Measurements from ENCODE around the gene DHRS3.
"Not testable (repeated sequence)": the region's sequence is repeated elsewhere in the genome, so short reads cannot be mapped to it uniquely, and the experiment has no call there.

- not testable (repeated sequence) for TF ChIP-seq CTCF (IDR thresholded peaks at IDR 0.05); JUN (CRISPR knock-in tag; IDR thresholded peaks at IDR 0.05); FOXK1 (CRISPR knock-in tag; IDR thresholded peaks at IDR 0.05); ATF1 (CRISPR knock-in tag; IDR thresholded peaks at IDR 0.05); NFYB (CRISPR knock-in tag; conservative IDR thresholded peaks at IDR 0.05; ENCODE audit: low read depth); GRHL2 (CRISPR knock-in tag; IDR thresholded peaks at IDR 0.05; ENCODE audit: insufficient replicate concordance, severe bottlenecking); GABPB1 (CRISPR knock-in tag; IDR thresholded peaks at IDR 0.05)
These were observed 53.8 kb downstream of the DHRS3 start for GRCh38 chr1:12564251-12564650.

Measured in WTC11 (cell line).